Measurements from ENCODE around the gene CCDC68. TPM values are rescaled to one million over a fixed set of nuclear protein-coding genes. Genes with fewer than 3 reads are reported as not detected.
A peak's percentile ranks its signal among the peaks of the same experiment; 100 is the strongest.

CCDC68 gene
- total and polyA plus RNA-seq, 2 of the 13 experiments (the other 11 are each of a cell fraction or from before 2014, with no cell fraction given) = 4.6 to 13.3 TPM

- no peak for TF ChIP-seq CTCF (CRISPR knock-in tag; IDR thresholded peaks at IDR 0.05)
- no peak for TF ChIP-seq ZNF550 (CRISPR knock-in tag; IDR thresholded peaks at IDR 0.05; ENCODE audit: borderline replicate concordance)
- no peak for TF ChIP-seq ZNF784 (CRISPR knock-in tag; IDR thresholded peaks at IDR 0.05; ENCODE audit: borderline replicate concordance)
- TF ChIP-seq ZFP36L1 (CRISPR knock-in tag; IDR thresholded peaks at IDR 0.05) = peak; percentile 84; the same call in 1 of the 2 replicates
- peak; percentile 33; the same call in 1 of the 2 replicates for TF ChIP-seq ZNF275 (CRISPR knock-in tag; IDR thresholded peaks at IDR 0.05; ENCODE audit: borderline replicate concordance)
- TF ChIP-seq ZSCAN31 (CRISPR knock-in tag; IDR thresholded peaks at IDR 0.05; ENCODE audit: low read depth) = 0 out of 2 replicates have a peak, but pooled peaks have one; percentile 38
- no peak for TF ChIP-seq ZNF510 (CRISPR knock-in tag; IDR thresholded peaks at IDR 0.05; ENCODE audit: low read depth)
- TF ChIP-seq ZNF788 (CRISPR knock-in tag; IDR thresholded peaks at IDR 0.05; ENCODE audit: borderline replicate concordance) = no peak; the same call in 1 of the 2 replicates
- no peak for TF ChIP-seq ZSCAN20 (CRISPR knock-in tag; IDR thresholded peaks at IDR 0.05; ENCODE audit: borderline replicate concordance)
- no peak for TF ChIP-seq ZMAT5 (CRISPR knock-in tag; IDR thresholded peaks at IDR 0.05; ENCODE audit: borderline replicate concordance, low read depth)
- no peak for TF ChIP-seq CREM (IDR thresholded peaks at IDR 0.05)
- TF ChIP-seq CREM (CRISPR knock-in tag; IDR thresholded peaks at IDR 0.05) = no peak
- TF ChIP-seq USF2 (IDR thresholded peaks at IDR 0.05; ENCODE audit: low read depth, low read length) = no peak
- TF ChIP-seq USF2 (CRISPR knock-in tag; IDR thresholded peaks at IDR 0.05; ENCODE audit: borderline replicate concordance) = no peak
- TF ChIP-seq ZNF883 (CRISPR knock-in tag; IDR thresholded peaks at IDR 0.05; ENCODE audit: not compliant biosample characterization) = no peak
- TF ChIP-seq SCMH1 (CRISPR knock-in tag; IDR thresholded peaks at IDR 0.05; ENCODE audit: borderline replicate concordance) = no peak
- no peak for TF ChIP-seq ATRX (CRISPR knock-in tag; IDR thresholded peaks at IDR 0.05; ENCODE audit: borderline replicate concordance)
- TF ChIP-seq E2F2 (CRISPR knock-in tag; IDR thresholded peaks at IDR 0.05; ENCODE audit: borderline replicate concordance) = no peak
- TF ChIP-seq MTF1 (CRISPR knock-in tag; IDR thresholded peaks at IDR 0.05) = no peak
- no peak for TF ChIP-seq ARNT (IDR thresholded peaks at IDR 0.05)
- no peak for TF ChIP-seq PPARG (CRISPR knock-in tag; conservative IDR thresholded peaks at IDR 0.05)
Measured at GRCh38 chr18:54958704-54959625, at the start of gene CCDC68 (continued).

Data from HepG2 (cell line).